H7 (cell line): ENCODE results near the gene NAA38. TPM values are rescaled to one million over a fixed set of nuclear protein-coding genes. Genes with fewer than 3 reads are reported as not detected.
A peak's percentile ranks its signal among the peaks of the same experiment; 100 is the strongest.
"Not testable (repeated sequence)": the region's sequence is repeated elsewhere in the genome, so short reads cannot be mapped to it uniquely, and the experiment has no call there.

Experiments used
- DNase-seq: peaks from one replicate; pipeline ENCODE4 v3.0.0; 2012
- H3K27me3 ChIP-seq: 2 replicates; pipeline ENCODE4 v1.6.0; 2011; ENCODE audit warnings: mild to moderate bottlenecking, low read length; ENCODE audit not compliant: control insufficient read depth, insufficient read depth
- H3K36me3 ChIP-seq: replicated peaks from 2 replicates; pipeline ENCODE4 v1.5.1; 2011; ENCODE audit warnings: low read length; ENCODE audit not compliant: control insufficient read depth, insufficient read depth
- H3K4me3 ChIP-seq: 2 replicates; pipeline ENCODE4 v1.5.1; 2011; ENCODE audit warnings: low read depth, mild to moderate bottlenecking, control low read depth, low read length, moderate library complexity; ENCODE audit not compliant: insufficient read depth
- total RNA-seq: library from RNA; depleted of rRNA; stranded (reverse); fragments of >200 nt; shearing (Covaris generic); gene quantifications from 2 replicates; pipeline ENCODE4 v1.2.3, GENCODE V29; 2014

Gene NAA38
- total RNA-seq, 1 experiment from 2014 or later, result 81.9 TPM

DNA sequence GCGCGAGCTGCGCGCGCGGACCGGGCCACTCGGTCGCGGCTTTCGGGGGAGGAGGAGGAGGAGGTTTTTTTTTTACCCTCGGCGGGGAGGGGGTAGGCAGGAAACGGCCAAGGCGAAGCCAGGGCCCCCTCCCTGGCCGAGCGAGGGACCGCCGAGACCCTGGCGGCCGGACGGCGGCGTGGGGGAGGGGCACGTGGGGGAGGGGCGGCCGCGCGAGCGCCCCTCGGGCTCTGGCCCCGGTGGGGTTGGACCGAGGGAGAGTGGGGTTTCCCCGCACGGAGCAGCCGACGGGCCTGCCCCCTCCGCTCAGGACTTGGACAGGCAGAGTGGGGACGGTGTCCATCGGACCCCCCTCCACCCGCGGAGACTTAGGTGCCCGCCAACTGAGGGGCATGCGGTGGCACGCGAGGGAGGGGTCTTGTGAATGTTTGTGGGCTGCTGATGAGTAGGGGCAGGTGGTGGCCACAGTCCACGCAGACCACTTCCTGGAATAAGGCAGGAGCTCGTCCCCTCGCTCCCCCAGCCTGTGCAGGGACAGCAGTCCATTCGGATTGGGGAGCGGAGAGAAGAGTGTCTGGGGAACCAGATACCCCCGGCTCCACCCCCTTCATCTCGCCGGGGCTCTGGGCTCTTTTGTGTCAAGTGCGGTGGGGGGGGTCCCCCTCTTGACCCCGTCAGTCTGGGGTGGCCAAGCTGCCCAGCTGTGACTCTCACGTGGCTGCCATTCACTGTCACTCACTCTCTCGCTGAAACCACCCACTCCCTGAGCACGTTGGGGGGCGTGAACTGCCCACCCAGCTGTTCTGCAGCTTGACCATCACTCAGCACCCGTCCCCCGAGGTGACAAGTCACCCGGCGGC lies 28.2 kb upstream of the NAA38 start:
- H3K27me3 ChIP-seq, result peaks cover 17% of the 10 kb centered on the region
- DNase-seq, result peak; percentile 89

DNA sequence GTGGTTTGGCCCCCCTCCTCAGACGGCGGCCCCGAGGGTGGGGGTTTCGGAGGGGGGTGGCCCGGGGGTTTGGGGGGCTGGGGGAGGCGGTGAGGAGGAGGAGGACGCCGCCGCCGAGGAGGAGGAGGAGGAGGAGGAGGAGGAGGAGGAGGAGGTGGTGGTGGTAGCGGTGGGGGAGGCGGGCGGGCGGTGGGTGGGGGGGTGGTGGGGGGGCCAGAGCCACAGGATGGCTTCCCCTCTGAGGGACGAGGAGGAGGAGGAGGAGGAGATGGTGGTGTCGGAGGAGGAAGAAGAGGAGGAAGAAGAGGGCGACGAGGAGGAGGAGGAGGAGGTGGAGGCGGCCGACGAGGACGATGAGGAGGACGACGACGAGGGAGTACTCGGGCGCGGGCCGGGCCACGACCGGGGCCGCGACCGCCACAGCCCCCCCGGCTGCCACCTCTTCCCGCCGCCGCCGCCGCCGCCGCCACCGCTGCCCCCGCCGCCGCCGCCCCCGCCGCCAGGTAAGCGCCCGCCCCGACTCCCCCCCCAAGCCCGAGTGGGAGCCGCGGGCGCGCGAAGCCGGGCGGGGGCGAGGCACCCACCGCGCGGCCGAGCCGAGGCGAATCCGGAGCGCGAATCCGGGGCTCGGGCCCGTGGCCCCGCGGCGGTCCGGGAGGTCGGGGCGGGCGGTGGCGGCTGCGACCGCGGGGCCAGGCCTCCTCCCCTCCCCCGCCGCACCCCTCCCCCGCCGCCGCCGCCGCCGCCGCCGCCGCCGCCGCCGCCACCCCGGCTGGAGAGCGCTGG lies 27.4 kb upstream of the NAA38 start:
- peak; percentile 81 for DNase-seq
- Histone ChIP-seq H3K27me3 (peaks cover 17% of the 10 kb centered on the region), H3K4me3 (peak overlapping the region; percentile 72), H3K36me3 (no peaks in the 10 kb centered on the region)

More for the DNA sequence above, 28.2 kb upstream of the NAA38 start:
- H3K36me3 ChIP-seq, result no peaks in the 10 kb centered on the region
- H3K4me3 ChIP-seq, result peak overlapping the region; percentile 72

- H3K36me3 ChIP-seq, result no peaks in the 10 kb centered on the region
- DNase-seq, result no peak
- no peak overlapping the region for H3K4me3 ChIP-seq
- H3K27me3 ChIP-seq, result peaks cover 17% of the 10 kb centered on the region
Observed at GRCh38 chr17:7883781-7884386, 26.5 kb upstream of the NAA38 start.

GRCh38 chr17:7882629-7883028 lies 25.3 kb upstream of the NAA38 start:
- Histone ChIP-seq H3K36me3 (no peaks in the 10 kb centered on the region), H3K27me3 (peaks cover 17% of the 10 kb centered on the region), H3K4me3 (no peak overlapping the region)
- no peak for DNase-seq

DNA sequence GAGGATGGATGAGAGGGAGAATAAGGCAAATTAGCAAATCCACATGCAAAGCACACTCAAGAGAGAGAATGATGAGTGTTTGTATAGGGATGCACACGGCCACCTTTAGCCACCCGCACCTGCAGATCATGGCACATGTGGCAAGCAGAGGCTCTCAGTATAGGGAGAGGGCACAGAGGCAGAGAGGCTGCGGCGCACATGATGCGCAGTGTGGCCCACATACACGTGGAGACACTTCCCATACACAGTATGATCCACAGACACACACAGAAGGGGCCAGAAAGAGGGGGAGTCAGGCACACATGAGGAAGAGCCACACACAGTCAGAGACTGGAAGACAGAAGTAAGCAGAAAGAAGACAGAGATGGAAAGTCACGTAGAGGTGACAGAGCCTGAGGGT lies 24.7 kb upstream of the NAA38 start:
- Histone ChIP-seq H3K27me3 (peaks cover 16% of the 10 kb centered on the region), H3K4me3 (no peak overlapping the region), H3K36me3 (no peaks in the 10 kb centered on the region)
- DNase-seq, result no peak

- H3K4me3 ChIP-seq, result no peak overlapping the region
- no peak for DNase-seq
- no peaks in the 10 kb centered on the region for H3K36me3 ChIP-seq
- H3K27me3 ChIP-seq, result peaks cover 11% of the 10 kb centered on the region
Observed at GRCh38 chr17:7881276-7882054, 24.1 kb upstream of the NAA38 start.

DNA sequence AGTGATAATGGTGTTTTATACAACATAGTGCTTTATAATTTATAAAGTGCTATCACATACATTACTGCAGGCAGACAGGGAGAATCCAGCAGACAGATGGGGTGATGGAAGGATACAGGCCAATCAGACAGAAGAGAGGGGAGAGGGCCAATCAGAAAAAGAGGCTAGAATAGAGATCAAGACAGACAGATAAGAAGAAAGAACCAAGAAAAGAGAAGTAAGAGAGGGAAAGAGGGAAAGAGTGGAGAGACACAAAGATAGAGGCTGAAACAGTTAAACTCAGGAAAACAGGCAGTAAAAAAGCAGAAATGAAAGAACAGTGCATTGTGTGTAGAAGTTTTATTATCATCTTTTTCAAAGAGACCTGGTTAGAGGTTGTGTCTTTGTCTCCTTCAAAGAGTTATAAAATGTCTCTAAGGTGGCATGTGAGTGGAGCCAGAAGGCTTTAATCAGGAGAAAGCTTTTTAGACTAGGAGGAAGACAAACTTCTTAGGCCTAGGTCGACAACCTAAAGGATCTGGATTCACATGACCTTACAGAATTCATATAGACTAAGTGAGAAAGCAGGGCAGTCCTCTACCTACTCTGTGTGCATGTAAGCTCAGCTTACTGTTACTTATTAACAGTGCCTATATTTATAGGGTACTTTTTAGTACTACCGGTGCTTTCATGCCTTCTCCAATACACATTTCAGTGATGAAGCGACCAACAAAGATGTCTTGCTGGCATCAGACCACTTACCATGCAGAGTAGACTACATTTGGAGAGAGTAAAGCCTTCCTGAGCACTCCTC lies 22.9 kb upstream of the NAA38 start:
- Histone ChIP-seq H3K27me3 (no peaks in the 10 kb centered on the region), H3K36me3 (no peaks in the 10 kb centered on the region), H3K4me3 (no peak overlapping the region)
- DNase-seq, result no peak

DNA sequence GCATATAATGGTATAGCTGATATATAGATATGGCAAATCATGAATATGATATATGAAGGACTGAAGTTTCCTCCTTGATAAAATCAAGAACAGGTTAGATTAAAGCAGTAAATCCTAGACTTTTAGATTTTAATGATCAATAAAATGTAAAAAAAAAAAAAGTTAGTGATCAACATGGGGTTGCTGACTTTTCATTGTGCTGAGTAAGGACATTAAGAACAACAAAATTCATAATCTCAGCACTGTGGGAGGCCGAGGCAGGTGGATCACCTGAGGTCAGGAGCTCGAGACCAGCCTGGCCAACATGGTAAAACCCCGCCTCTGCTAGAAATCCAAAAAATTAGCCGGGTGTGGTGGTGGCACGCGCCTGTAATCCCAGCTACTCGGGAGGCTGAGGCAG lies 20.9 kb upstream of the NAA38 start:
- Histone ChIP-seq H3K4me3 (no peak overlapping the region), H3K27me3 (no peaks in the 10 kb centered on the region), H3K36me3 (no peaks in the 10 kb centered on the region)
- DNase-seq, result no peak

DNA sequence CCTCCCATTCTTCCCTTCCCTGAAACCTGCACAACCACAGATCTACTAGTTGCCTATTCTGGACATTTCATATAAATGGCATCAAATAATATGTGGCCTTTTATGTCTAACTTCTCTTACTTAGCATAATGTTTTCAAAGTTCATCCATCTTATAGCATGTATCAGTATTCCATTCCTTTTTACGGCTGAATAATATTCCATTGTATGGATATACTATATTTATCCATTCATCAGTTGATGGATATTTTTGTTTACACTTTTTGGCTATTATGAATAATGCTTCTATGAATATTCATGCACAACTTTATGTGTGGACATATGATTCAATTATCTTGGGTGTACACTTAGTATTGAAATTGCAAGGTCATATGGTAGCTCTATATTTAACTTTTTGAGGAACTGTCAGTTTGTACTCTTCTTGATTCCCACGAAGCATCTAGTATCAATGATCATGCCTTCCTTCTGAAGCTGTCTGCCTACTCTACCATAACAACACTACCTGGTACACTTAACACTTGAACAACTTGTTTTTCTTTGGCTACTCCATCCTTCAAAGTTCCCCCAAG lies 18.5 kb upstream of the NAA38 start:
- Histone ChIP-seq H3K4me3 (no peak overlapping the region), H3K36me3 (no peaks in the 10 kb centered on the region), H3K27me3 (no peaks in the 10 kb centered on the region)
- no peak for DNase-seq

- Histone ChIP-seq H3K27me3 (no peaks in the 10 kb centered on the region), H3K36me3 (no peaks in the 10 kb centered on the region), H3K4me3 (no peak overlapping the region)
- no peak for DNase-seq
Observed at GRCh38 chr17:7873051-7873450, 15.7 kb upstream of the NAA38 start.

DNA sequence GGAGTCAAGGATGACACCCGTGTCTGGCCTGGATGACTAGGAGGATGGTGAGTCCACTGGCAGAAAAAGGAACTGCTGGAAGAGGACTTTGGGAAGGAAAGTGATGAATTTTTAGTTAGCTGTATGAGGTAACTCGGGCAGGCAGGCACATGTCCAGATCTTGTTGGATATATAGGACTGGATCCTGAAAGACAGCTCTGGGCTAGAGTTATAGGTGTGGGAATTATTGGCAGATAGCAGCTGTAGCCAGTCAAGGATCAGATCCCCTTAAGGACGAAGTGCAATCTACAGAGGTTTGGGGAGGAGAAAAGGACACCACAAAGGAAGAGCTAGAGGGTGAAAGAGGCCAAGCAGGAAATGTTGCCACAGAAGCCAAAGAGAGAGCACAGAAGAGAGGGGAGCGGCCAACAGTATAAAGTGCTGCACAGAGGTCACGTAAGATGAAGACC lies 10.5 kb upstream of the NAA38 start:
- DNase-seq, result no peak
- H3K36me3 ChIP-seq, result no peaks in the 10 kb centered on the region; the same call in 1 of the 2 replicates
- no peak overlapping the region for H3K4me3 ChIP-seq
- no peaks in the 10 kb centered on the region for H3K27me3 ChIP-seq

GRCh38 chr17:7864995-7865650 lies 7.8 kb upstream of the NAA38 start:
- DNase-seq, result no peak
- H3K27me3 ChIP-seq, result no peaks in the 10 kb centered on the region
- H3K4me3 ChIP-seq, result no peak overlapping the region
- H3K36me3 ChIP-seq, result peaks cover under 1% of the 10 kb centered on the region; the same call in 1 of the 2 replicates

GRCh38 chr17:7864384-7864783 lies 7.0 kb upstream of the NAA38 start:
- not testable (repeated sequence) for H3K4me3 ChIP-seq, DNase-seq, H3K27me3 ChIP-seq, H3K36me3 ChIP-seq
